Parathyroid adenoma (tissue), 2 donors: Measurements from ENCODE around the gene CHRD.

Source experiments
- H2AFZ ChIP-seq: fragments of 300-600 bp; sonication (generic); one replicate; pipeline ENCODE4 v1.7.0; 2017; ENCODE audit warnings: antibody characterized with exemption, mild to moderate bottlenecking
- H3K27ac ChIP-seq: fragments of 300-600 bp; sonication (generic); one replicate; pipeline ENCODE4 v1.7.0; 2017
- H3K27me3 ChIP-seq: fragments of 300-600 bp; sonication (generic); one replicate; pipeline ENCODE4 v1.7.0; 2017; ENCODE audit warnings: low read length; ENCODE audit not compliant: control insufficient read depth, insufficient read depth
- H3K36me3 ChIP-seq: fragments of 300-600 bp; sonication (generic); one replicate; pipeline ENCODE4 v1.7.0; 2017; ENCODE audit warnings: low read length; ENCODE audit not compliant: control insufficient read depth, insufficient read depth
- H3K4me1 ChIP-seq: fragments of 300-600 bp; sonication (generic); one replicate; pipeline ENCODE4 v1.7.0; 2017; ENCODE audit warnings: control low read depth
- H3K4me2 ChIP-seq: fragments of 300-600 bp; sonication (generic); one replicate; pipeline ENCODE4 v1.7.0; 2017; ENCODE audit warnings: low read length
- H3K4me3 ChIP-seq: fragments of 300-600 bp; sonication (generic); one replicate; pipeline ENCODE4 v1.7.0; 2017; ENCODE audit warnings: low read depth, low read length
- H3K79me2 ChIP-seq: fragments of 300-600 bp; sonication (generic); one replicate; pipeline ENCODE4 v1.7.0; 2017; ENCODE audit warnings: control low read depth
- H3K9ac ChIP-seq: fragments of 300-600 bp; sonication (generic); one replicate; pipeline ENCODE4 v1.7.0; 2017; ENCODE audit warnings: mild to moderate bottlenecking
- H3K9me3 ChIP-seq: fragments of 300-600 bp; sonication (generic); one replicate; pipeline ENCODE4 v1.7.0; 2017; ENCODE audit warnings: low read length; ENCODE audit not compliant: control insufficient read depth
- CTCF ChIP-seq: fragments of 300-600 bp; sonication (generic); IDR thresholded peaks from one replicate; pipeline ENCODE4 v1.7.0; 2017; ENCODE audit warnings: antibody characterized with exemption, mild to moderate bottlenecking
- donor health status: primary hyperparathyroidism.

CHRD gene

GRCh38 chr3:184353546-184353941 is 26.3 kb upstream of the CHRD start:
- no peak overlapping the region for H3K27ac ChIP-seq
- H3K4me3 ChIP-seq, result no peak overlapping the region
- H3K4me2 ChIP-seq, result no peak overlapping the region
- no peaks in the 10 kb centered on the region for H3K4me1 ChIP-seq
- no peaks in the 10 kb centered on the region for H3K79me2 ChIP-seq
- no peaks in the 10 kb centered on the region for H3K36me3 ChIP-seq
- no peak for TF ChIP-seq CTCF
- H3K9me3 ChIP-seq, result no peaks in the 10 kb centered on the region
- no peak overlapping the region for H2AFZ ChIP-seq
- no peak overlapping the region for H3K9ac ChIP-seq
- no peaks in the 10 kb centered on the region for H3K27me3 ChIP-seq

GRCh38 chr3:184354121-184354728 is 25.6 kb upstream of the CHRD start:
- H3K4me3 ChIP-seq, result no peak overlapping the region

GRCh38 chr3:184354754-184355153 is 25.1 kb upstream of the CHRD start:
- no peak overlapping the region for H3K4me2 ChIP-seq
- H2AFZ ChIP-seq, result no peak overlapping the region
- H3K27ac ChIP-seq, result no peak overlapping the region
- H3K36me3 ChIP-seq, result no peaks in the 10 kb centered on the region
- no peak overlapping the region for H3K4me3 ChIP-seq
- no peaks in the 10 kb centered on the region for H3K79me2 ChIP-seq
- no peaks in the 10 kb centered on the region for H3K9me3 ChIP-seq
- H3K27me3 ChIP-seq, result no peaks in the 10 kb centered on the region
- no peaks in the 10 kb centered on the region for H3K4me1 ChIP-seq
- H3K9ac ChIP-seq, result no peak overlapping the region
- no peak for TF ChIP-seq CTCF

More at GRCh38 chr3:184354121-184354728, 25.6 kb upstream of the CHRD start:
- Histone ChIP-seq H3K27me3 (no peaks in the 10 kb centered on the region), H3K4me1 (no peaks in the 10 kb centered on the region), H3K9ac (no peak overlapping the region), H3K36me3 (no peaks in the 10 kb centered on the region), H3K79me2 (no peaks in the 10 kb centered on the region), H3K27ac (no peak overlapping the region), H3K4me2 (no peak overlapping the region), H2AFZ (no peak overlapping the region), H3K9me3 (no peaks in the 10 kb centered on the region)
- TF ChIP-seq CTCF, result peak; percentile 65

- Histone ChIP-seq H2AFZ (no peak overlapping the region), H3K36me3 (no peaks in the 10 kb centered on the region)
Measured at GRCh38 chr3:184355261-184356040, 24.4 kb upstream of the CHRD start.

More at GRCh38 chr3:184355261-184356040, 24.4 kb upstream of the CHRD start:
- H3K4me3 ChIP-seq, result no peak overlapping the region
- H3K27me3 ChIP-seq, result no peaks in the 10 kb centered on the region
- no peak overlapping the region for H3K27ac ChIP-seq
- no peaks in the 10 kb centered on the region for H3K9me3 ChIP-seq
- H3K4me2 ChIP-seq, result no peak overlapping the region
- H3K9ac ChIP-seq, result no peak overlapping the region
- no peaks in the 10 kb centered on the region for H3K79me2 ChIP-seq
- TF ChIP-seq CTCF, result no peak
- H3K4me1 ChIP-seq, result no peaks in the 10 kb centered on the region
